Measurements from ENCODE around the gene DNAJA3.

DNAJA3 gene

GRCh38 chr16:4426722-4427372 is 1.2 kb downstream of the DNAJA3 start:
- CTCF ChIA-PET = interaction anchor here (1.0 to 1.4 kb wide), 2 partner anchors 22 to 159 kb away, joined by 3 read pairs; no protein-coding TSS in a partner anchor
- TF ChIP-seq, protein P1, sequence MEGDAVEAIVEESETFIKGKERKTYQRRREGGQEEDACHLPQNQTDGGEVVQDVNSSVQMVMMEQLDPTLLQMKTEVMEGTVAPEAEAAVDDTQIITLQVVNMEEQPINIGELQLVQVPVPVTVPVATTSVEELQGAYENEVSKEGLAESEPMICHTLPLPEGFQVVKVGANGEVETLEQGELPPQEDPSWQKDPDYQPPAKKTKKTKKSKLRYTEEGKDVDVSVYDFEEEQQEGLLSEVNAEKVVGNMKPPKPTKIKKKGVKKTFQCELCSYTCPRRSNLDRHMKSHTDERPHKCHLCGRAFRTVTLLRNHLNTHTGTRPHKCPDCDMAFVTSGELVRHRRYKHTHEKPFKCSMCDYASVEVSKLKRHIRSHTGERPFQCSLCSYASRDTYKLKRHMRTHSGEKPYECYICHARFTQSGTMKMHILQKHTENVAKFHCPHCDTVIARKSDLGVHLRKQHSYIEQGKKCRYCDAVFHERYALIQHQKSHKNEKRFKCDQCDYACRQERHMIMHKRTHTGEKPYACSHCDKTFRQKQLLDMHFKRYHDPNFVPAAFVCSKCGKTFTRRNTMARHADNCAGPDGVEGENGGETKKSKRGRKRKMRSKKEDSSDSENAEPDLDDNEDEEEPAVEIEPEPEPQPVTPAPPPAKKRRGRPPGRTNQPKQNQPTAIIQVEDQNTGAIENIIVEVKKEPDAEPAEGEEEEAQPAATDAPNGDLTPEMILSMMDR (IDR thresholded peaks at IDR 0.05; ENCODE audit: insufficient read depth, low read length, missing control alignments) = no peak
- DNase-seq (ENCODE audit: low read depth, low spot score) = no peak
- POLR2A ChIA-PET = interaction anchor here (0.6 kb wide), 1 partner anchor 24 kb away, joined by 3 read pairs; no protein-coding TSS in a partner anchor
- peak overlapping the region; percentile 72 for H3K4me3 ChIP-seq (ENCODE audit: low read depth, low read length)

GRCh38 chr16:4428500-4428899 is 2.8 kb downstream of the DNAJA3 start:
- H3K4me3 ChIP-seq (ENCODE audit: low read depth, low read length) = no peak overlapping the region
- ChIA-PET POLR2A (no interaction called here), CTCF (interaction anchor here (0.9 kb wide), 1 partner anchor 26 kb away, joined by 4 read pairs; no protein-coding TSS in a partner anchor)
- DNase-seq (ENCODE audit: low read depth, low spot score) = no peak
- TF ChIP-seq, protein P1 (IDR thresholded peaks at IDR 0.05; ENCODE audit: insufficient read depth, low read length, missing control alignments) = no peak

DNA sequence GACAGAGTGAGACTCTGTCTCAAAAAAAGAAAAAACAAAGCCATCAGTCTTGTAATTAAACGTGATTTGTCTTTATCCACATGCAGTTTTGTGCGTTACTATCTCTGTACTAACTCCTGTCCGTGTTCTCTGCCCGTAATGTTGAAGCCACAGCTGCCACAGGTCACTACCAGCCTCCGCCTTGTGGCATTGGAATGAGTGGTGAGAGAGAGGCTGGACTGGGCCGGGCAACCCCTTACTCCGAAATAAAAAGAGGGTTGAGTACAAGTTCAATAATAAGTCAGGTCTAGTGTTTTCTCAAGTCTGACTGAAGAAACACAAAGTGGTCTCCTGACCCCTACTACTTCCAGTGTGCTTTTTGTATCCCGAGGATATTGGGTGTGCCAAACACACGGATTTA is 5.4 kb downstream of the DNAJA3 start:
- TF ChIP-seq, protein P1 (IDR thresholded peaks at IDR 0.05; ENCODE audit: insufficient read depth, low read length, missing control alignments) = no peak
- POLR2A ChIA-PET = no interaction called here
- no peak overlapping the region for H3K4me3 ChIP-seq (ENCODE audit: low read depth, low read length)
- CTCF ChIA-PET = no interaction called here
- no peak for DNase-seq (ENCODE audit: low read depth, low spot score)

DNA sequence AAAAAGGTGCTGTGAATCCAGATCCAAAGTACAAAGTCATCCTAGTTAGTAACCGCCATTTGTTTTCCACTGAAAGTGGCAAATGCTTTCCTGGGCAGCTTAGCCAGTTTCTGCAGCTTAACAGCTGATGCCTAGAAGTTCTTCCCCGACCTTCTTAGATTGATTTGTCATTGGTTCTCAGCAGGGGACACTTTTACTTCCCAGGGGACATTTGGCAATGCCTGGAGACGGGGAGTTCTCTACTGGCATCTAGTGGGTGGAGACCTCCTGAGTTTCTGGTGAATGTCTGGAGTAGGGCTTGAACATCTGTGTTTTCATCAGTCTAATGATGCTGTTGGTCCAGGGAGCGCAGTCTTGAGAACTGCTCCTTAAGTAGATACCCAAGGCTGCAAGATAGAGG is 7.6 kb downstream of the DNAJA3 start:
- POLR2A ChIA-PET = no interaction called here

GRCh38 chr16:4433914-4434787 is 8.5 kb downstream of the DNAJA3 start:
- H3K4me3 ChIP-seq (ENCODE audit: low read depth, low read length) = no peak overlapping the region
- TF ChIP-seq, protein P1 (IDR thresholded peaks at IDR 0.05; ENCODE audit: insufficient read depth, low read length, missing control alignments) = no peak
- CTCF ChIA-PET = interaction anchor here (1.0 to 1.1 kb wide), 2 partner anchors 32 to 84 kb away, joined by 3 read pairs; no protein-coding TSS in a partner anchor
- no peak for DNase-seq (ENCODE audit: low read depth, low spot score)
- POLR2A ChIA-PET = no interaction called here

More for the DNA sequence above, 7.6 kb downstream of the DNAJA3 start:
- CTCF ChIA-PET = no interaction called here
- TF ChIP-seq, protein P1 (IDR thresholded peaks at IDR 0.05; ENCODE audit: insufficient read depth, low read length, missing control alignments) = no peak
- H3K4me3 ChIP-seq (ENCODE audit: low read depth, low read length) = no peak overlapping the region
- DNase-seq (ENCODE audit: low read depth, low spot score) = no peak

All from AG04449 (cell line).